ENCODE data around the gene ARL15.

DNA sequence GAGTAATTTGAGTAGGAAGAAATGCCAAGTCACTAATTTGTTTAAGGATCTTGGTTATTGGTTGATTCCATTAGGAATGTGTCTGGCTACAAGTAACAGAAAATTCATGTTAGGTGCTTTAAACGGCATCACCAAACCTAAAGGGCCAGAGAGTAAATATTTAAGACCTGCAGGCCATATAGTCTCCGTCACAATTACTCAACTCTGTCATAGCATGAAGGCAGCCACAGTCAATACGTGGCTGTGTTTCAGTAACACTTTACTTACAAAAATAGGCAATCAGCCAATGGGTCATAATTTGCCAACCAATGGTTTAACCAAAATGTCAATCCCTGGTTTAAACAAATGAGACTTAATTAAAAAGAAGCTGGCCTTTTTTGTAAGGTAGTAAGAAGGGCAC lies 98.5 kb downstream of the ARL15 start:
- TF ChIP-seq, protein P1, sequence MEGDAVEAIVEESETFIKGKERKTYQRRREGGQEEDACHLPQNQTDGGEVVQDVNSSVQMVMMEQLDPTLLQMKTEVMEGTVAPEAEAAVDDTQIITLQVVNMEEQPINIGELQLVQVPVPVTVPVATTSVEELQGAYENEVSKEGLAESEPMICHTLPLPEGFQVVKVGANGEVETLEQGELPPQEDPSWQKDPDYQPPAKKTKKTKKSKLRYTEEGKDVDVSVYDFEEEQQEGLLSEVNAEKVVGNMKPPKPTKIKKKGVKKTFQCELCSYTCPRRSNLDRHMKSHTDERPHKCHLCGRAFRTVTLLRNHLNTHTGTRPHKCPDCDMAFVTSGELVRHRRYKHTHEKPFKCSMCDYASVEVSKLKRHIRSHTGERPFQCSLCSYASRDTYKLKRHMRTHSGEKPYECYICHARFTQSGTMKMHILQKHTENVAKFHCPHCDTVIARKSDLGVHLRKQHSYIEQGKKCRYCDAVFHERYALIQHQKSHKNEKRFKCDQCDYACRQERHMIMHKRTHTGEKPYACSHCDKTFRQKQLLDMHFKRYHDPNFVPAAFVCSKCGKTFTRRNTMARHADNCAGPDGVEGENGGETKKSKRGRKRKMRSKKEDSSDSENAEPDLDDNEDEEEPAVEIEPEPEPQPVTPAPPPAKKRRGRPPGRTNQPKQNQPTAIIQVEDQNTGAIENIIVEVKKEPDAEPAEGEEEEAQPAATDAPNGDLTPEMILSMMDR (IDR thresholded peaks at IDR 0.05): no peak
- TF ChIP-seq POLR2A (IDR thresholded peaks at IDR 0.05): no peak
